ENCODE data around the gene GABRG3.
"Not testable (repeated sequence)": the region's sequence is repeated elsewhere in the genome, so short reads cannot be mapped to it uniquely, and the experiment has no call there.

Gene GABRG3

GRCh38 chr15:27328608-27329007 is 357.6 kb downstream of the GABRG3 start:
- no peak for DNase-seq (ENCODE audit: low read depth, low spot score)

GRCh38 chr15:27330326-27330725 is 359.3 kb downstream of the GABRG3 start:
- DNase-seq (ENCODE audit: low read depth, low spot score) = no peak

- DNase-seq (ENCODE audit: low read depth, low spot score) = no peak
These were observed 365.7 kb downstream of the GABRG3 start for GRCh38 chr15:27336676-27337075.

DNA sequence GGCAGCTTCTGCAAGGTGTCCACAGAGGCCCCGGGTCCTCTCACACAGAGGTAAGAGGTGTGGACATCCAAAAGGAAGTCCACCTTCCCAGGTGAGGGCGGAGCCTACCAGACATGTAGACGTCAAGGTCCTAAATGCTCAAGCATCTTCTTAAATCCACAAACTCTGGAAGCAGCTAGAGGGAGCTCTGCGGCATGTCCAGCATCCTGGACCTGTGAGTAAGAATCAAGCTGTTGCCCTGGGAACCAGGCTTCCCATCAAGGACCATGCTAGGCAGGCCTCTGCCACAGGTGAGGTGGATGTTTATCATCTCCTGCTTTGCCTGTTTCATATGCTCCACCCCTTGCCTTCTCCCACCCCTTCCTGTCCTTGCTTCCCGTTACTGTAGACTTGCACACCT is 368.2 kb downstream of the GABRG3 start:
- no peak for DNase-seq (ENCODE audit: low read depth, low spot score)

DNA sequence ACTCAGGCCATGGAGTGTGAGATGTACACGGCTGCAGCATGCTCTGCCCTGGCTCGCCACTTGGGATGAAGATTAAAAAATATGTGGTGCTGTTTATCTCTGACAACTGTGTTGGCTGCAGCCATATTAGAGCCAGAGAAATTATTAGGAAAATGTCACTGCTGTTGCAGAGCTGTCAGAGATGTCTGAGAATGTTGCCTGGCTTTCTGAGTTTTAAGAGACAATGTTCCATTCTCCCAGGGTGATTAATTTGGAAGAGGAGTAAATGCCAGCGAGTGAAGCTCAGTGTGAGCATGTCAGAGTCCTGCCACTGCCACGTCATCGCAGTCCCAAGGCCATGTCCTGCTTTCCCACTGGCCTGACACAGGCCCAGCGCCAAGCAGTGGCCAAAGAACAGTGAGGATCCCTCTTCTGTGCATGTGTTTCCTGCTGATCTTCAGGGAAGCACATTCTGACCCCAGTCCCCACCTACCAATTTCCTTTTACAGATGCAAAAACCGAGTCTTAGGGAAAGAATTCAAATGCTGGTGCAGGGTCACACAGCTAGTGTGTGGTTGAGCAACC is 370.9 kb downstream of the GABRG3 start:
- no peak for DNase-seq (ENCODE audit: low read depth, low spot score)

DNA sequence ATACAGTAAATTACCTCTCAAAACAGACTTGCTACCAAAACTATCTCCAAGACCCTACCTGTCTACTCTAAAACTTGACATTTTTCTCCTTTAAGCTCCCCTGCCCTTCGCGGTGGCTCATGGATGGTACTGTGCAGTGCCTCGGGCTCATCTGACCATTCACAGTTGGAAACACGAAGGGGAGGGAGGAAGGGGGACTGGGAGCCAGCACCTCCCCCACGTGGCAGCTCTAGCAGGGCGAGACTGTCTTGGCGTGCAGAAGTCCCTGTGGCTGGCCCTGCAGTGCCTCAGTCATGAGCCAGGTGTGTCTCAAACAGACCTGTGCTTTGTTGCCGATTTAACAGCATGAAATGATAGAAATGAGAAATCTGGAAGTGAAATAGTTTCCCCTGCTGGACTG is 372.0 kb downstream of the GABRG3 start:
- no peak for DNase-seq (ENCODE audit: low read depth, low spot score)

DNA sequence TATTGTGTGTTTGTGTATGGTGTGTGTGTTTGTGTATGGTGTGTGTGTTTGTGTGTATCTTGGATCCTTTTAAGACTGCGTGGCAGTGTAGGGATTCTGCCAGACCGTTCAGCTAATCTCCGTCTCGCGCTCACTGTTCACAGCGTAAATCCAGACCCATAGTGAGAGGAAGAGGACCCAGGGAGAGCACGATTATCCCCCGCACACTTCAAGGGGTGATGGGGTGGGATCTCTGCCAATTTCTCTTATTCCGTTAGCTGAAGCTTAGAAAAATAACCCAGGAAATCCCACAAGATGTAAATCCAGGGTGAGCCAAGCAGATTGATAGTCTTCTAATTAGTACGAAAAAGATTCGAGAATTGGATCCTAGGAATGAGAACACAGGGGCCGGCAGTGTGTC is 381.2 kb downstream of the GABRG3 start:
- no peak for DNase-seq (ENCODE audit: low read depth, low spot score)

DNA sequence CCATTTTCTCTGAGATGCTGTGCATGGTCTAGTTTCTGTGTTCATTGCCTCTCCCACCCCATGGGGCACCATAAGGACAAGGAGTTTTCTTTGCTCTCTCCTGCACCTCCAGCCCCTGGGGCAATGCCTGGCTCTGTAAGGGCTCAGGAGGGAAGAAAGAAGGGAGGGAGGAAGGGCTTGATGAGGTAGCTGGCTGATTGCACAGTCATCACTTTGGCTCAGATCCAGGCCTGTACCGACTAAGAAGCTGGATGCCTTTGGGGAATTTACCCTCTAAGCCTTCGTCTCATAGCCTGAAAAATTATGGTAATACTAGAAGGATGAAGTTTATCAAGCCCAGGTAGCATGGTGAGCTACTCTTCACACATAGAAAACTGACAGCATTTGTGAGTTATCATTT is 382.9 kb downstream of the GABRG3 start:
- no peak for DNase-seq (ENCODE audit: low read depth, low spot score)

- DNase-seq (ENCODE audit: low read depth, low spot score) = no peak
These were observed 387.9 kb downstream of the GABRG3 start for GRCh38 chr15:27358751-27359434.

- DNase-seq (ENCODE audit: low read depth, low spot score) = no peak
These were observed 388.6 kb downstream of the GABRG3 start for GRCh38 chr15:27359586-27359985.

GRCh38 chr15:27360316-27360715 is 389.3 kb downstream of the GABRG3 start:
- DNase-seq (ENCODE audit: low read depth, low spot score) = no peak

- DNase-seq (ENCODE audit: low read depth, low spot score) = no peak
These were observed 390.5 kb downstream of the GABRG3 start for GRCh38 chr15:27361438-27361837.

DNA sequence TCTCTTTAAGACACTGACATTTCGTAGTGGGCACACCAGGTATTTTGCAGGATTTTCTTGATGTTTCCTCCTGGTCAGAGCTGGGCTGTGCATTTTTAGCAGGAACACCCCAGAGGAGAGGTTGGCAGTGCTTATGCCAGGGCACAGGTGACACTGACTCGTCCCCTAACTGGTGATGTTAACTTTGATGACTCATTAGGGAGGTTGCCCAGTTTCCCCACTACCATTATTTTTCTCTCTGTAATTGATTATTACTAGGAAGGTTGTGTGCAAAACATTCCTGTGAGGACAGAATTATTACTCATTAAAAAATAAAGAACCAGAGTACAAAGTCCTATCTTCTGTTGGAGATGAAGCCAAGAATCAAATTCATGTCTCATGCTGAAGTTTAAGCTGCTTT is 394.5 kb downstream of the GABRG3 start:
- no peak for DNase-seq (ENCODE audit: low read depth, low spot score)

DNA sequence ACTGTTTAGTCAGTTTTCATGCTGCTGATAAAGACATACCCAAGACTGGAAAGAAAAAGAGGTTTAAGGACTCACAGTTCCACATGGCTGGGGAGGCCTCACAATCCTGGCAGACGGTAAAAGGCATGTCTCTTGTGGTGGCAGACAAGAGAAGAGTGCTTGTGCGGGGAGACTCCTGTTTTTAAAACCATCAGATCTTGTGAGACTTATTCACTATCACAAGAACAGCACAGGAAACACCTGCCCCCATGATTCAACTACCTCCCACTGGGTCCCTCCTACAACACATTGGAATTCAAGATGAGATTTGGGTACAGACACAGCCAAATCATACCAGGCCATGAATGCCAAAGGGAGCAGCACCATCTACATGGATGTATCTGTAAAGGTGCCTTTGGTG is 406.4 kb downstream of the GABRG3 start:
- DNase-seq (ENCODE audit: low read depth, low spot score) = not testable (repeated sequence)

- no peak for DNase-seq (ENCODE audit: low read depth, low spot score)
These were observed 411.5 kb downstream of the GABRG3 start for GRCh38 chr15:27382361-27383025.

DNA sequence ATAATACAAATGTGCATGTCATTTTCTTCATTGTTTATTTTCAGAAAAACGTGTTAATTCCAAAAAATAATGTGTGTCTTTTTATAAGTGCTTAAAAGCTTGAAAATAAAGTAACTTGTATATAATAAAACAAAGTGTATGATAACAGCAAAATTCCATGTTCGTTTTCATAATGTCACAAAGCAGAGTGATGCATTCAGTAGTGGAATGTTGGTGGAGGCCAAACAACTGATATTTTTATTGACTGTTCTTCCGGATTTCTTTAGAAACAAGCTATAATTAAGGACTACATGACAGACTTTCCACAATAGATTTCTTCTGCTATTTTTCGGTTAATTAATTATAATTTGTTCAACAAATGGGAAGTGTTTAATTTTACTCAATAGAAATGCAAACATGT is 412.7 kb downstream of the GABRG3 start:
- DNase-seq (ENCODE audit: low read depth, low spot score) = no peak

GRCh38 chr15:27392163-27392562 is 421.2 kb downstream of the GABRG3 start:
- DNase-seq (ENCODE audit: low read depth, low spot score) = no peak

DNA sequence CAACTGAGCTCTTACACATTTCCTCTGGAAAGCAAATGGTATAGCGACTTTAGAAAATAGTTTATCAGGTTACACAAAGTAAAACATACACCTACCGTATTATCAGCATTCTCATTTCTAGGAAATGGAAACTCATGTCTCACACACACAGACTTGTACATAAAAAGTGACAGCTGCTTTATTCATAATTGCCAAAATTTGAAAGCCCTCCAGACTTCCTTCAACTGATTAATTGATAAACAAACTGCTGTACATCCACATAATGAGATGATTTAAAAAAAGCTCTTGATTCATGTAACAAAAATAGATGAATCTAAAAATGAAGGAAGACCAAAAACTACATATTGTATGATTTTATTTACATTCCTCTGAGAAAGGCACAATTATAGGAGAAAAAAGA is 425.5 kb downstream of the GABRG3 start:
- no peak for DNase-seq (ENCODE audit: low read depth, low spot score)

GRCh38 chr15:27396996-27397395 is 426.0 kb downstream of the GABRG3 start:
- DNase-seq (ENCODE audit: low read depth, low spot score) = no peak

GRCh38 chr15:27398631-27399161 is 427.7 kb downstream of the GABRG3 start:
- DNase-seq (ENCODE audit: low read depth, low spot score) = no peak

GRCh38 chr15:27399241-27399640 is 428.3 kb downstream of the GABRG3 start:
- DNase-seq (ENCODE audit: low read depth, low spot score) = no peak

DNA sequence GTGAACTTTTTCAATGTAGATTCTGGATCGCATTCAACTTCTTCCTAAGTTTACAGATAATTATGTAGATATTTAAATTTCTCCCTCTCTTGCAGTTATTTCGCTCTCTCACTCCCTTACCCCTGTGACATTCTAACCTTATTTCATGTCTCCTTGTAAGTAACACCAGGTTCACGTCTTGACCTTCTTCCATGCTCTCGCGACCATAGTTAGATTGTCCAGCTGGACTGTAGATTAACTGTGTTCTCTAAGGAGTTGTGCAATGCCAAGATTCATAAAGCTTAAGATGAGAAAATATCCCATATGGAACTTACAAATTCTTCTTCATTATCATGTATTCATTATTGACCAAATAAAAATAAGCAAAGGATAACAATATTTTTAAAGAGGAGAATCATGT is 430.5 kb downstream of the GABRG3 start:
- DNase-seq (ENCODE audit: low read depth, low spot score) = no peak

GRCh38 chr15:27408428-27408827 is 437.4 kb downstream of the GABRG3 start:
- no peak for DNase-seq (ENCODE audit: low read depth, low spot score)
